IPS-18c (cell line): ENCODE results near the gene DYNC1LI2.

Experiments used
- H3K4me3 ChIP-seq: 2 replicates; pipeline ENCODE4 v1.7.0; 2013; ENCODE audit warnings: low read depth, mild to moderate bottlenecking, low read length, moderate library complexity; ENCODE audit not compliant: insufficient read depth
- H3K9me3 ChIP-seq: one replicate; pipeline ENCODE4 v1.6.1; 2013; ENCODE audit warnings: mild to moderate bottlenecking, low read length, moderate library complexity; ENCODE audit not compliant: control insufficient read depth, insufficient read depth

The DYNC1LI2 gene

GRCh38 chr16:66711581-66711980 is 39.8 kb downstream of the DYNC1LI2 start:
- H3K9me3 ChIP-seq = no peaks in the 10 kb centered on the region
- H3K4me3 ChIP-seq = no peak overlapping the region

GRCh38 chr16:66706506-66706880 is 44.9 kb downstream of the DYNC1LI2 start:
- no peaks in the 10 kb centered on the region for H3K9me3 ChIP-seq
- no peak overlapping the region for H3K4me3 ChIP-seq

- Histone ChIP-seq H3K4me3 (no peak overlapping the region), H3K9me3 (no peaks in the 10 kb centered on the region)
Measured at GRCh38 chr16:66705790-66706505, 45.5 kb downstream of the DYNC1LI2 start.

GRCh38 chr16:66703406-66704215 is 47.8 kb downstream of the DYNC1LI2 start:
- Histone ChIP-seq H3K4me3 (no peak overlapping the region), H3K9me3 (no peaks in the 10 kb centered on the region)

GRCh38 chr16:66701516-66701915 is 49.9 kb downstream of the DYNC1LI2 start:
- Histone ChIP-seq H3K9me3 (no peaks in the 10 kb centered on the region), H3K4me3 (no peak overlapping the region)

GRCh38 chr16:66701026-66701425 is 50.4 kb downstream of the DYNC1LI2 start:
- H3K4me3 ChIP-seq = no peak overlapping the region

GRCh38 chr16:66699898-66700297 is 51.5 kb downstream of the DYNC1LI2 start:
- no peaks in the 10 kb centered on the region for H3K9me3 ChIP-seq
- no peak overlapping the region for H3K4me3 ChIP-seq

More at GRCh38 chr16:66701026-66701425, 50.4 kb downstream of the DYNC1LI2 start:
- H3K9me3 ChIP-seq = no peaks in the 10 kb centered on the region

- no peak overlapping the region for H3K4me3 ChIP-seq
- H3K9me3 ChIP-seq = no peaks in the 10 kb centered on the region
Measured at GRCh38 chr16:66698046-66698445, 53.4 kb downstream of the DYNC1LI2 start.

GRCh38 chr16:66696669-66697630 is 54.5 kb downstream of the DYNC1LI2 start, which contains the start of gene CMTM4:
CMTM4 (minus strand) TSS chr16:66696743; CDS start chr16:66696525, 218 bp downstream.
- Histone ChIP-seq H3K9me3 (no peaks in the 10 kb centered on the region), H3K4me3 (peak within 1 kb of the TSS; percentile 83)

- Histone ChIP-seq H3K9me3 (no peaks in the 10 kb centered on the region), H3K4me3 (peak overlapping the region; percentile 77)
Measured at GRCh38 chr16:66695935-66696668, 55.3 kb downstream of the DYNC1LI2 start.

GRCh38 chr16:66695471-66695934 is 55.9 kb downstream of the DYNC1LI2 start:
- Histone ChIP-seq H3K4me3 (peak overlapping the region; percentile 77), H3K9me3 (no peaks in the 10 kb centered on the region)

GRCh38 chr16:66693149-66693548 is 58.3 kb downstream of the DYNC1LI2 start:
- Histone ChIP-seq H3K4me3 (no peak overlapping the region), H3K9me3 (no peaks in the 10 kb centered on the region)

- no peak overlapping the region for H3K4me3 ChIP-seq
- H3K9me3 ChIP-seq = no peaks in the 10 kb centered on the region
Measured at GRCh38 chr16:66692341-66692740, 59.1 kb downstream of the DYNC1LI2 start.

GRCh38 chr16:66691234-66691633 is 60.2 kb downstream of the DYNC1LI2 start:
- no peaks in the 10 kb centered on the region for H3K9me3 ChIP-seq
- no peak overlapping the region for H3K4me3 ChIP-seq

- no peak overlapping the region for H3K4me3 ChIP-seq
- no peaks in the 10 kb centered on the region for H3K9me3 ChIP-seq
Measured at GRCh38 chr16:66690106-66690847, 61.1 kb downstream of the DYNC1LI2 start.

GRCh38 chr16:66689282-66689681 is 62.1 kb downstream of the DYNC1LI2 start:
- Histone ChIP-seq H3K4me3 (no peak overlapping the region), H3K9me3 (no peaks in the 10 kb centered on the region)
